ENCODE results near the gene ZNF462. TPM values are rescaled to one million over a fixed set of nuclear protein-coding genes. Genes with fewer than 3 reads are reported as not detected.

Gene ZNF462
- polyA plus RNA-seq, 3 donors = not detected

- no peak overlapping the region for H3K4me3 ChIP-seq (replicated peaks in 1 of 3; ENCODE audit: low read depth in 2 of 3, low read length in 3 of 3)
- DNase-seq = no peak
- Mint-ChIP-seq H3K27me3 (ENCODE audit: low read depth in 3 of 3) (no peaks in the 10 kb centered on the region), H3K4me3 (no peak overlapping the region), H3K27ac (no peak overlapping the region), H3K36me3 (no peaks in the 10 kb centered on the region), H3K4me1 (peaks cover 3% of the 10 kb centered on the region), H3K9me3 (peaks cover 0 to 4% (median 0%) of the 10 kb centered on the region in 7 donors)
- no peaks in the 10 kb centered on the region for H3K36me3 ChIP-seq (replicated peaks in 1 of 2; ENCODE audit: control insufficient read depth in 1 of 2, insufficient read depth in 2 of 2, low read length in 2 of 2)
- no peaks in the 10 kb centered on the region for H3K27me3 ChIP-seq (ENCODE audit: control insufficient read depth in 2 of 2, insufficient read depth in 2 of 2, low read length in 2 of 2)
- H3K9me3 ChIP-seq (replicated peaks in 1 of 2; ENCODE audit: control insufficient read depth in 1 of 2, insufficient read depth in 1 of 2, low read length in 2 of 2) = no peaks in the 10 kb centered on the region
- WGBS (ENCODE audit: insufficient coverage) = no CpG with 5 or more reads among the region's 1 CpG
- no peaks in the 10 kb centered on the region for H3K79me2 ChIP-seq (ENCODE audit: insufficient read depth, low read length)
- H2AFZ ChIP-seq (ENCODE audit: insufficient read depth, low read depth, low read length, poor library complexity, severe bottlenecking) = no peak overlapping the region
- no peak overlapping the region for H3K4me2 ChIP-seq (replicated peaks; ENCODE audit: extremely low read depth, low read length, poor library complexity, severe bottlenecking)
- intact Hi-C loops (cut with micrococcal nuclease) = no loop called here
- TF ChIP-seq CTCF (IDR thresholded peaks at IDR 0.05) = no peak
- no peaks in the 10 kb centered on the region for H4K20me1 ChIP-seq (ENCODE audit: insufficient read depth, low read length)
- H3K9ac ChIP-seq (ENCODE audit: insufficient read depth, low read length, poor library complexity, severe bottlenecking) = no peak overlapping the region
- H3K27ac ChIP-seq (ENCODE audit: low read depth in 1 of 2, low read length in 2 of 2) = no peak overlapping the region
- H3K4me1 ChIP-seq (ENCODE audit: control insufficient read depth in 1 of 2, insufficient read depth in 2 of 2, low read length in 2 of 2) = no peaks in the 10 kb centered on the region
These were observed 42.1 kb upstream of the ZNF462 start for GRCh38 chr9:106820866-106821265.

- no peaks in the 10 kb centered on the region for H3K27me3 ChIP-seq (ENCODE audit: control insufficient read depth in 2 of 2, insufficient read depth in 2 of 2, low read length in 2 of 2)
- H3K79me2 ChIP-seq (ENCODE audit: insufficient read depth, low read length) = no peaks in the 10 kb centered on the region
- H3K4me3 Mint-ChIP-seq = no peak overlapping the region
- no peak overlapping the region for H3K4me3 ChIP-seq (replicated peaks in 1 of 3; ENCODE audit: low read depth in 2 of 3, low read length in 3 of 3)
- no peak overlapping the region for H2AFZ ChIP-seq (ENCODE audit: insufficient read depth, low read depth, low read length, poor library complexity, severe bottlenecking)
- H3K4me2 ChIP-seq (replicated peaks; ENCODE audit: extremely low read depth, low read length, poor library complexity, severe bottlenecking) = no peak overlapping the region
- no CpG with 5 or more reads among the region's 3 CpGs for WGBS (ENCODE audit: insufficient coverage)
- H3K4me1 Mint-ChIP-seq = no peaks in the 10 kb centered on the region
- no peaks in the 10 kb centered on the region for H3K4me1 ChIP-seq (ENCODE audit: control insufficient read depth in 1 of 2, insufficient read depth in 2 of 2, low read length in 2 of 2)
- H3K36me3 ChIP-seq (replicated peaks in 1 of 2; ENCODE audit: control insufficient read depth in 1 of 2, insufficient read depth in 2 of 2, low read length in 2 of 2) = no peaks in the 10 kb centered on the region
- TF ChIP-seq CTCF (IDR thresholded peaks at IDR 0.05) = no peak
- no peak overlapping the region for H3K27ac ChIP-seq (ENCODE audit: low read depth in 1 of 2, low read length in 2 of 2)
- DNase-seq = no peak
- intact Hi-C loops (cut with micrococcal nuclease) = no loop called here
- no peak overlapping the region for H3K9ac ChIP-seq (ENCODE audit: insufficient read depth, low read length, poor library complexity, severe bottlenecking)
- peaks cover 0 to 4% (median 0%) of the 10 kb centered on the region in 3 donors for H3K27me3 Mint-ChIP-seq (ENCODE audit: low read depth in 3 of 3)
- H3K9me3 Mint-ChIP-seq = peaks cover 0 to 5% (median under 1%) of the 10 kb centered on the region in 7 donors
- no peaks in the 10 kb centered on the region for H3K9me3 ChIP-seq (replicated peaks in 1 of 2; ENCODE audit: control insufficient read depth in 1 of 2, insufficient read depth in 1 of 2, low read length in 2 of 2)
- H3K36me3 Mint-ChIP-seq = no peaks in the 10 kb centered on the region
- no peak overlapping the region for H3K27ac Mint-ChIP-seq
- H4K20me1 ChIP-seq (ENCODE audit: insufficient read depth, low read length) = no peaks in the 10 kb centered on the region
These were observed 34.9 kb upstream of the ZNF462 start for GRCh38 chr9:106828070-106828469.
